ENCODE measurements around the gene PMCH. TPM values are rescaled to one million over a fixed set of nuclear protein-coding genes. Genes with fewer than 3 reads are reported as not detected.

Gene PMCH
- total RNA-seq, 1 experiment from 2014 or later, result not detected

DNA sequence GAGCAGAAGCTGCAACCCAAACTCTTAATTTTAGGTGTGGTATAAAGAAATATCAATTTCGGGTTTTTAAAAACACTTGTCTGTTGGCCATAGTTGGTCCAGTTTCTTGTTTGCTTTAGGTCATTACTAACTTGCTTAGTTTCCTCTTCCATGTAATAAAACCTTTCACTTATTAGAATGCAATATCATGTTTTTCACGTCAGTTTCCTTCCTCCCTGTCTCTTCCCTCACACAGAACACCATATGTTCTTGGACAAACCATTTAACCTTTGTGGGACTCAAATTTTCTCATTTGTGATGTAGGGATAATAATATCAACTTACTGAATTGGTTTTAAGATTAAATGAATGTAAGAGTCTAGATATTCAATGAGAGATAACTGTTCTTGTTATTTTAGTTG, 22.9 kb downstream of the PMCH start:
- TF ChIP-seq, protein P1, sequence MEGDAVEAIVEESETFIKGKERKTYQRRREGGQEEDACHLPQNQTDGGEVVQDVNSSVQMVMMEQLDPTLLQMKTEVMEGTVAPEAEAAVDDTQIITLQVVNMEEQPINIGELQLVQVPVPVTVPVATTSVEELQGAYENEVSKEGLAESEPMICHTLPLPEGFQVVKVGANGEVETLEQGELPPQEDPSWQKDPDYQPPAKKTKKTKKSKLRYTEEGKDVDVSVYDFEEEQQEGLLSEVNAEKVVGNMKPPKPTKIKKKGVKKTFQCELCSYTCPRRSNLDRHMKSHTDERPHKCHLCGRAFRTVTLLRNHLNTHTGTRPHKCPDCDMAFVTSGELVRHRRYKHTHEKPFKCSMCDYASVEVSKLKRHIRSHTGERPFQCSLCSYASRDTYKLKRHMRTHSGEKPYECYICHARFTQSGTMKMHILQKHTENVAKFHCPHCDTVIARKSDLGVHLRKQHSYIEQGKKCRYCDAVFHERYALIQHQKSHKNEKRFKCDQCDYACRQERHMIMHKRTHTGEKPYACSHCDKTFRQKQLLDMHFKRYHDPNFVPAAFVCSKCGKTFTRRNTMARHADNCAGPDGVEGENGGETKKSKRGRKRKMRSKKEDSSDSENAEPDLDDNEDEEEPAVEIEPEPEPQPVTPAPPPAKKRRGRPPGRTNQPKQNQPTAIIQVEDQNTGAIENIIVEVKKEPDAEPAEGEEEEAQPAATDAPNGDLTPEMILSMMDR (conservative IDR thresholded peaks at IDR 0.05), result no peak
- TF ChIP-seq EZH2 (IDR thresholded peaks at IDR 0.05; ENCODE audit: low read depth), result no peak
- ChIA-PET CTCF (no interaction called here), POLR2A (ENCODE audit: unreplicated experiment) (no interaction called here)
- no TSS peak for BruUV-seq (replicated peaks)
- Histone ChIP-seq H2AFZ (no peak overlapping the region), H3K36me3 (ENCODE audit: low read depth) (no peaks in the 10 kb centered on the region), H3K27ac (no peak overlapping the region), H3K79me2 (ENCODE audit: low read depth) (no peaks in the 10 kb centered on the region), H3K27me3 (ENCODE audit: insufficient read depth, low read depth) (no peaks in the 10 kb centered on the region), H4K20me1 (ENCODE audit: insufficient read depth) (no peaks in the 10 kb centered on the region; the same call in 1 of the 2 replicates), H3K4me3 (no peak overlapping the region), H3K9me3 (ENCODE audit: insufficient read depth, low read depth) (no peaks in the 10 kb centered on the region), H3K4me2 (no peak overlapping the region), H3K4me1 (replicated peaks; ENCODE audit: insufficient read depth) (0 out of 2 replicates have a peak, but pooled peaks cover 3% of the 10 kb centered on the region), H3F3A (ENCODE audit: insufficient read depth, low read depth) (no peaks in the 10 kb centered on the region), H3K9me2 (ENCODE audit: insufficient read depth) (no peaks in the 10 kb centered on the region; the same call in 1 of the 2 replicates)
- DNase-seq, result no peak
- intact Hi-C loops (cut with micrococcal nuclease; ENCODE audit: unreplicated experiment), result no loop called here

DNA sequence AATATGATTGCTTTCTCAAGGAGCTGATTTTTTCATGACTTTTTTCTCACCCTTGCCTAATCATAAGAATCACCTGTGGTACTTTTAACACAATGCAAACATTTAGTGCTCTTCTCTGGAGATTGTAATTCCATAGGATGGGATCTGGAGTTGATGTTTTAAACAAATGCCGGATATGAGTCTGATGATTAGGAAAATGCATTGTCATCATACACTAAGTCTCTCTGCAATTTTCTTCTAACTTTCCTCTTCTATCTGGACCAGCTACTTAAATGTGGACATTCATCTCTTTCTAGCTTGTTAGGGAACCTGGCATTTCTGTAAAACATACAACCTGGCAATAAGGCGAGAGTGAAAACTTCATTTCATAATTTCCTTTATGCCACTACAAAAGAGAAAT, 23.5 kb downstream of the PMCH start:
- Histone ChIP-seq H3K4me2 (no peak overlapping the region), H3K4me1 (replicated peaks; ENCODE audit: insufficient read depth) (0 out of 2 replicates have a peak, but pooled peaks cover 3% of the 10 kb centered on the region), H3K27ac (no peak overlapping the region), H3K27me3 (ENCODE audit: insufficient read depth, low read depth) (no peaks in the 10 kb centered on the region), H3K36me3 (ENCODE audit: low read depth) (no peaks in the 10 kb centered on the region), H3F3A (ENCODE audit: insufficient read depth, low read depth) (no peaks in the 10 kb centered on the region), H3K9me2 (ENCODE audit: insufficient read depth) (no peaks in the 10 kb centered on the region; the same call in 1 of the 2 replicates), H4K20me1 (ENCODE audit: insufficient read depth) (no peaks in the 10 kb centered on the region; the same call in 1 of the 2 replicates), H3K4me3 (no peak overlapping the region), H3K9me3 (ENCODE audit: insufficient read depth, low read depth) (no peaks in the 10 kb centered on the region), H3K79me2 (ENCODE audit: low read depth) (no peaks in the 10 kb centered on the region), H2AFZ (no peak overlapping the region)
- POLR2A ChIA-PET (ENCODE audit: unreplicated experiment), result no interaction called here
- BruUV-seq (replicated peaks), result no TSS peak
- CTCF ChIA-PET, result interaction anchor here (0.6 kb wide), 1 partner anchor 84 kb away, joined by 9 read pairs; no protein-coding TSS in a partner anchor
- TF ChIP-seq, protein P1 (conservative IDR thresholded peaks at IDR 0.05), result no peak
- no peak for TF ChIP-seq EZH2 (IDR thresholded peaks at IDR 0.05; ENCODE audit: low read depth)
- intact Hi-C loops (cut with micrococcal nuclease; ENCODE audit: unreplicated experiment), result no loop called here
- DNase-seq, result no peak

DNA sequence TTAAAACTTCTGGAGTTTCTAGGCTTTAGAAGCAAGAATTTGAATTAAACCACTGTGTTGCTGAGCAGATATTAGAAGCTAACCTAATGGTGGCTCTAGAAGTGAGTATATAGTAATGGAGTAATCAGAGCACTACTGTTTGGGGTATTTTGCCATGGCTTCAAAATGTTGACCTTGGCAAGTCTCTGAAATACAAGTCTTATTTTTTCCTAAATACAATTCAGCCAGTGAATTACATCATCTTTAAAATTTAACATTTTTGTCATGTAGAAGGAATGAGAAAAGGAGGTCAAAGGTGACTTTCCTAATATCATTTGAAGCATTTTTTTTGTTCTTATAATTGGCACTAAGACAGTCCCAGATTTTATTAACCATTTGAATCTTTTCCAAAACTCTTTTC, 25.2 kb downstream of the PMCH start:
- H3K4me3 ChIP-seq, result no peak overlapping the region
- intact Hi-C loops (cut with micrococcal nuclease; ENCODE audit: unreplicated experiment), result no loop called here
- ChIA-PET CTCF (no interaction called here), POLR2A (ENCODE audit: unreplicated experiment) (no interaction called here)
- H3K27me3 ChIP-seq (ENCODE audit: insufficient read depth, low read depth), result no peaks in the 10 kb centered on the region
- H3K4me2 ChIP-seq, result no peak overlapping the region
- no peaks in the 10 kb centered on the region for H3K9me2 ChIP-seq (ENCODE audit: insufficient read depth)
- H3F3A ChIP-seq (ENCODE audit: insufficient read depth, low read depth), result no peaks in the 10 kb centered on the region
- H3K27ac ChIP-seq, result no peak overlapping the region
- no peak for DNase-seq
- TF ChIP-seq, protein P1 (conservative IDR thresholded peaks at IDR 0.05), result no peak
- TF ChIP-seq EZH2 (IDR thresholded peaks at IDR 0.05; ENCODE audit: low read depth), result no peak
- BruUV-seq (replicated peaks), result no TSS peak
- no peak overlapping the region for H2AFZ ChIP-seq
- no peaks in the 10 kb centered on the region; the same call in 1 of the 2 replicates for H4K20me1 ChIP-seq (ENCODE audit: insufficient read depth)
- H3K4me1 ChIP-seq (replicated peaks; ENCODE audit: insufficient read depth), result 0 out of 2 replicates have a peak, but pooled peaks cover 3% of the 10 kb centered on the region
- no peaks in the 10 kb centered on the region for H3K9me3 ChIP-seq (ENCODE audit: insufficient read depth, low read depth)
- H3K36me3 ChIP-seq (ENCODE audit: low read depth), result no peaks in the 10 kb centered on the region
- no peaks in the 10 kb centered on the region for H3K79me2 ChIP-seq (ENCODE audit: low read depth)
